Colonic mucosa (tissue), 4 donors: Measurements from ENCODE around the gene ULK3. TPM values are rescaled to one million over a fixed set of nuclear protein-coding genes. Genes with fewer than 3 reads are reported as not detected.

ENCODE experiments used
- DNase-seq: peaks from one replicate; pipeline ENCODE4 v3.0.0-alpha.2; 2020
- H3K27ac ChIP-seq: fragments of 200-600 bp; one replicate; pipeline ENCODE4 v1.8.0; 2021
- H3K27me3 ChIP-seq: fragments of 200-600 bp; one replicate; pipeline ENCODE4 v1.8.0; 2021
- H3K36me3 ChIP-seq: fragments of 200-600 bp; one replicate; pipeline ENCODE4 v1.8.0; 2021
- H3K4me1 ChIP-seq: fragments of 200-600 bp; one replicate; pipeline ENCODE4 v1.8.0; 2021; ENCODE audit warnings: mild to moderate bottlenecking
- H3K4me3 ChIP-seq: fragments of 200-600 bp; one replicate; pipeline ENCODE4 v1.8.0; 2021
- H3K9ac ChIP-seq, 2 donors: one replicate each; pipeline ENCODE4 v1.7.0; 2013; ENCODE audit warnings: control low read depth in 2 of 2, low read depth in 2 of 2, low read length in 2 of 2
- H3K9me3 ChIP-seq: fragments of 200-600 bp; one replicate; pipeline ENCODE4 v1.8.0; 2021
- intact Hi-C: fragments of 100-400 bp; cut with DNase I; formaldehyde crosslinking; loops from one replicate; pipeline ENCODE4 v1.14.1; 2022
- total RNA-seq, 2 donors: library from RNA; stranded (reverse); fragmentation: NEBNext Ultra II Directional in 1 of 2; extraction: Animal tissue kit (Norgen Biotek cat#: 25700) in 1 of 2; gene quantifications; one replicate each; pipeline ENCODE4 v1.2.1, GENCODE V29; 2021
- TF ChIP-seq, protein P1 (sequence below): fragments of 200-600 bp; IDR thresholded peaks from one replicate; pipeline ENCODE4 v1.8.0; 2022; ENCODE audit warnings: antibody characterized with exemption, mild to moderate bottlenecking
- donor health status: healthy.
- donor health status: DM: no; HTN: no; CAD: no.
- donor health status: DM: no; HTN: no; CAD: no.

Gene ULK3
- total RNA-seq, 2 donors from 2014 or later, result 45.6 to 50.7 TPM

DNA sequence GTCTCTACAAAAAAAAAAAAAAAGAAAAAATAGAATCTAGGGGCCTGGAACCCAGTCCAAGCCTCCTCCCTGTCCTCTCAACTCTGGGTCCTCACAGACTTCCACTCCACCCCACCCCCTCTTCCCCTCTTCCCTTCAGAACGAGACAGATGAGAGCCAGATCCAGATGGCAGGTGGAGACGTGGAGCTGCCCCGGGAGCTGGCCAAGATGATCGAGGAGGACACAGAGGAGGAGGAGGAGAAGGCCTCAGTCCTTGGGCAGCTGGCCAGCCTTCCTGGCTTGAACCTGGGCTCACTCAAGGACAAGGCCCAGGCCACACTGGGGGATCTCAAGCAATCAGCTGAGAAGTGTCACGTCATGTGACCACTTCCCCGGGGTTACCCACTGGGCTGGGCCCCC is 13.0 kb downstream of the ULK3 start:
- Histone ChIP-seq H3K9ac (no peak overlapping the region), H3K36me3 (no peaks in the 10 kb centered on the region), H3K27me3 (peaks cover 9% of the 10 kb centered on the region), H3K9me3 (no peaks in the 10 kb centered on the region), H3K27ac (no peak overlapping the region), H3K4me3 (no peak overlapping the region), H3K4me1 (no peaks in the 10 kb centered on the region)
- DNase-seq, result no peak
- TF ChIP-seq, protein P1, sequence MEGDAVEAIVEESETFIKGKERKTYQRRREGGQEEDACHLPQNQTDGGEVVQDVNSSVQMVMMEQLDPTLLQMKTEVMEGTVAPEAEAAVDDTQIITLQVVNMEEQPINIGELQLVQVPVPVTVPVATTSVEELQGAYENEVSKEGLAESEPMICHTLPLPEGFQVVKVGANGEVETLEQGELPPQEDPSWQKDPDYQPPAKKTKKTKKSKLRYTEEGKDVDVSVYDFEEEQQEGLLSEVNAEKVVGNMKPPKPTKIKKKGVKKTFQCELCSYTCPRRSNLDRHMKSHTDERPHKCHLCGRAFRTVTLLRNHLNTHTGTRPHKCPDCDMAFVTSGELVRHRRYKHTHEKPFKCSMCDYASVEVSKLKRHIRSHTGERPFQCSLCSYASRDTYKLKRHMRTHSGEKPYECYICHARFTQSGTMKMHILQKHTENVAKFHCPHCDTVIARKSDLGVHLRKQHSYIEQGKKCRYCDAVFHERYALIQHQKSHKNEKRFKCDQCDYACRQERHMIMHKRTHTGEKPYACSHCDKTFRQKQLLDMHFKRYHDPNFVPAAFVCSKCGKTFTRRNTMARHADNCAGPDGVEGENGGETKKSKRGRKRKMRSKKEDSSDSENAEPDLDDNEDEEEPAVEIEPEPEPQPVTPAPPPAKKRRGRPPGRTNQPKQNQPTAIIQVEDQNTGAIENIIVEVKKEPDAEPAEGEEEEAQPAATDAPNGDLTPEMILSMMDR, result no peak
- intact Hi-C loops, result no loop called here

DNA sequence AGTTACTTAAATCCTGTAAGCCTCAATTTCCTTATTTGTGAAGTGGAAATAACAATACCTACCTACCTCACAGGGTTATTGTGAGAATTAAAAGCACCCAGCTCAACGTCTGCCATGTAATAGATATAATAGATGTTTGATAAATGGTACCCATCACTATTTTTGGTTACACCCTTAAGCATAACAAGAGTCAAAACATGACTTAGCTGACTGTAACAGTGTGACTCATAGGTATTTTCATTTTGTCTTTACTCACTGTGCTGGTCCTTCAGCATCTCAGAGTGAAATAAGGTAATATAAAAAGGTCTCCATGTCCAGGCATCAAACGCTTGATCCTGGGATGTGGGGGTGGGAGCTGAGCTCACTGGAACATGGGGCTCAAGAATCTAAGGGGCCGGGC is 13.5 kb downstream of the ULK3 start:
- no peak overlapping the region for H3K9ac ChIP-seq
- H3K4me1 ChIP-seq, result no peaks in the 10 kb centered on the region
- H3K4me3 ChIP-seq, result no peak overlapping the region
- no peak overlapping the region for H3K27ac ChIP-seq
- TF ChIP-seq, protein P1, result no peak
- H3K36me3 ChIP-seq, result no peaks in the 10 kb centered on the region
- no peak for DNase-seq
- peaks cover 9% of the 10 kb centered on the region for H3K27me3 ChIP-seq
- H3K9me3 ChIP-seq, result no peaks in the 10 kb centered on the region
- intact Hi-C loops, result no loop called here

DNA sequence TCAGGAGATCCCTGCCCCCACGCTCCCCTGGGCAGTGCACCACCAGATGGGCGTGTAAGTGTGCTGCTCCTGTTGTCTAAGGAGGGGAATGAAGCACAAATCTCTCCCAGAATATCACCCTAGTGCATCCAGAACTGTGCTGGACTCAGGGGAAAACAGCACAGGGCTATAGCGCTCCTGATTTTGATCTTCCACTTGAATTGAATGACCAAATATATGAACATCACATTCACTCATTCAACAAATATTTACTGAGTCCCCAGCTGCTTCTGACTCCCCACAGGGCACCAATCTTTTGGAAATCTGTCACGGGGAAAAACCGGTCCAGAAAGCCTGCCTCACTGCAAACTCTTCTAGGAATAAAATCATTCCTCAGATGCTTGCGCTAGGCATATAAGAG is 14.1 kb downstream of the ULK3 start:
- TF ChIP-seq, protein P1, result no peak
- no peak for DNase-seq
- no peaks in the 10 kb centered on the region for H3K4me1 ChIP-seq
- H3K4me3 ChIP-seq, result no peak overlapping the region
- no peaks in the 10 kb centered on the region for H3K9me3 ChIP-seq
- no peaks in the 10 kb centered on the region for H3K36me3 ChIP-seq
- no peak overlapping the region for H3K9ac ChIP-seq
- peaks cover 9% of the 10 kb centered on the region for H3K27me3 ChIP-seq
- intact Hi-C loops, result no loop called here
- no peak overlapping the region for H3K27ac ChIP-seq

DNA sequence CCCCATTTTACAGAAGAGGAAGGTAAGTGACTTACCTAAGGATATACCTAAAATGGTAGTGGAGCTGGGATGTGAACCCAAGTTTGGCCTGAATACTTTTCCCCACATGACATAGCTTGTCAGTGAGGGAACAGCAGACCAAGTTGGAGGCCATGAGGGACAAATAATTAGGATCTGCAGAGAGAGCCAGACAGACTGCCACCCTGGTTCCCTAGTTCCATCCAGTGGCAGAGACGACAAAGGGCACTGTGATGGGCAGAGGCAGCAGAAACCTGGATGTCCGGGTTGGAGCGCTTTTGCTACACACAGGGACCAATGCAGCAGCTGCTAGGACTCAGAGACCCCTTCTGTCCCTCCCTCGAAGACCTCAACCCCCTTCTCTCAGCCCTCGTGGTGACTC is 15.3 kb downstream of the ULK3 start:
- Histone ChIP-seq H3K4me3 (no peak overlapping the region), H3K9me3 (no peaks in the 10 kb centered on the region), H3K36me3 (no peaks in the 10 kb centered on the region), H3K27me3 (peaks cover 9% of the 10 kb centered on the region), H3K9ac (no peak overlapping the region), H3K4me1 (no peaks in the 10 kb centered on the region), H3K27ac (no peak overlapping the region)
- TF ChIP-seq, protein P1, result no peak
- DNase-seq, result no peak
- intact Hi-C loops, result no loop called here

DNA sequence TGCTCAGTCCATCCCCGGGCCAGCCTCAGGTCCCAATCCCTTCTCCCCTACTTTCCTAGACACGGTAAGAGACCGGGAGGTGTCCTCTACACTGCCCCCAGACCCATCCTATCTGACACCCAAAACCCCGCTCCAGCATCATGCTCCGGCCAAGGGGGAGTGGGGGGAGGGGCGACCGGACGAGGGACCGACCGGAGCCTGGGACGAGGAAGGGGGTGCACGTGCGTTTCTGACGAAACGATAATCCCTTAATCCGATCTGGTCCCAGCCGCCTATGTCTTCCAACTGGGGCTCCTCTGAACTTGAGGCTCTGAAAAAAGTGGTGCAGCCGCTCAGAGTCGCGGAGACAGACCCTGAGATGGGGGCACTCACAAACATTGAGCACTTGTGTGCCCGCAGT is 16.0 kb downstream of the ULK3 start:
- H3K36me3 ChIP-seq, result no peaks in the 10 kb centered on the region
- no peak overlapping the region for H3K9ac ChIP-seq
- TF ChIP-seq, protein P1, result no peak
- no peak for DNase-seq
- H3K9me3 ChIP-seq, result no peaks in the 10 kb centered on the region
- H3K4me1 ChIP-seq, result no peaks in the 10 kb centered on the region
- peaks cover 9% of the 10 kb centered on the region for H3K27me3 ChIP-seq
- intact Hi-C loops, result no loop called here
- H3K27ac ChIP-seq, result no peak overlapping the region
- no peak overlapping the region for H3K4me3 ChIP-seq

DNA sequence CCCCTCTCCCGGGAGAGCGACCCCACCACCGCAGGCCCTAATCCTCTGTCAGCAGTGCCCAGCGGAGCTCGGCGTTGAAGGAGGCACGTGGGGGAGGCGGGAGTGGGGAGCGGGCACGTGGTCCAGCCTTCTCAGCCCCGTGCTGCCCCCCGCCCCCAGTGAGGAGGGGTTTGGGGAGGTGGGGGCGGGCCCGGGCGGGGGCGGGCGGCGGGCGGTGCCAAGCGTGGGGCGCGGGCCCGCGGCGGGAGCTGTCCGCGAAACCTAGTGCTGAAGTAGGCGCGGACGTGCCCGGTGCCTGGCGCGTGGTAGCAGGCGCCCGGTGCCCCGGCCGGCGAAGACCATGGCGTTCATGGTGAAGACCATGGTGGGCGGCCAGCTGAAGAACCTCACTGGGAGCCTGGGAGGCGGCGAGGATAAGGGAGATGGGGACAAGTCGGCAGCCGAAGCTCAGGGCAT is 16.6 kb downstream of the ULK3 start, which contains the start of gene CPLX3:
CPLX3 (plus strand) TSS at position 264 of the 456 bp plus-strand sequence; CDS start at position 341, 77 bp downstream.
- peaks cover 9% of the 10 kb centered on the region for H3K27me3 ChIP-seq
- intact Hi-C loops, result no loop called here

More for the DNA sequence above, 16.6 kb downstream of the ULK3 start, which contains the start of gene CPLX3:
- H3K4me1 ChIP-seq, result no peaks in the 10 kb centered on the region
- H3K4me3 ChIP-seq, result no peak within 1 kb of the TSS
- no peaks in the 10 kb centered on the region for H3K36me3 ChIP-seq
- H3K27ac ChIP-seq, result no peak within 1 kb of the TSS
- H3K9me3 ChIP-seq, result no peaks in the 10 kb centered on the region
- TF ChIP-seq, protein P1, result no peak
- H3K9ac ChIP-seq, result no peak within 1 kb of the TSS
- DNase-seq, result no peak
